HEK293 (cell line): ENCODE measurements around the gene GRHL3.
A peak's percentile ranks its signal among the peaks of the same experiment; 100 is the strongest.

Experiments
- BCL11B ChIP-seq: fragments of 450-650 bp; formaldehyde crosslinking; IDR thresholded peaks from 2 replicates; pipeline ENCODE4 v1.5.1; 2016; ENCODE audit warnings: low read depth, missing biosample characterization, missing genetic modification characterization
- HOXC10 ChIP-seq: sonication (generic); formaldehyde crosslinking; IDR thresholded peaks from 2 replicates; pipeline ENCODE4 v1.8.1; 2023; ENCODE audit warnings: mild to moderate bottlenecking, missing genetic modification reagents
- PRDM1 ChIP-seq: fragments of 450-650 bp; formaldehyde crosslinking; IDR thresholded peaks from 2 replicates; pipeline ENCODE4; 2016; ENCODE audit warnings: missing biosample characterization, missing genetic modification characterization
- ZBTB8A ChIP-seq: fragments of 450-650 bp; formaldehyde crosslinking; IDR thresholded peaks from 2 replicates; pipeline ENCODE4 v1.5.1; 2016; ENCODE audit warnings: missing biosample characterization, missing genetic modification characterization
- ZNF10 ChIP-seq: fragments of 450-650 bp; formaldehyde crosslinking; IDR thresholded peaks from 2 replicates; pipeline ENCODE4 v1.5.1; 2017; ENCODE audit warnings: missing biosample characterization, missing genetic modification characterization
- ZNF19 ChIP-seq: fragments of 450-650 bp; formaldehyde crosslinking; IDR thresholded peaks from 2 replicates; pipeline ENCODE4; 2016; ENCODE audit warnings: missing biosample characterization, missing genetic modification characterization, low read depth
- ZNF2 ChIP-seq: fragments of 450-650 bp; formaldehyde crosslinking; IDR thresholded peaks from 2 replicates; pipeline ENCODE4 v1.5.1; 2016; ENCODE audit warnings: missing biosample characterization, missing genetic modification characterization
- ZNF747 ChIP-seq: fragments of 450-650 bp; formaldehyde crosslinking; IDR thresholded peaks from 2 replicates; pipeline ENCODE4 v1.5.1; 2016; ENCODE audit warnings: missing biosample characterization, missing genetic modification characterization
- ZNF76 ChIP-seq: fragments of 450-650 bp; formaldehyde crosslinking; IDR thresholded peaks from 2 replicates; pipeline ENCODE4; 2016; ENCODE audit warnings: low read depth, missing biosample characterization, missing genetic modification characterization, borderline replicate concordance
- ZNF792 ChIP-seq: fragments of 450-650 bp; formaldehyde crosslinking; IDR thresholded peaks from 2 replicates; pipeline ENCODE4 v1.5.1; 2016; ENCODE audit warnings: missing biosample characterization, missing genetic modification characterization
- ZNF830 ChIP-seq: fragments of 450-650 bp; IDR thresholded peaks from 2 replicates; pipeline ENCODE4 v1.5.0; 2018; ENCODE audit warnings: missing biosample characterization, missing genetic modification characterization, low read depth, mild to moderate bottlenecking, moderate library complexity
- TF ChIP-seq, protein P1 (sequence below): fragments of 450-650 bp; formaldehyde crosslinking; conservative IDR thresholded peaks from 2 replicates; pipeline ENCODE4 v1.5.1; 2016; ENCODE audit warnings: low read depth, missing biosample characterization, missing genetic modification characterization
- TF ChIP-seq, protein P2 (sequence below): fragments of 450-650 bp; formaldehyde crosslinking; IDR thresholded peaks from 2 replicates; pipeline ENCODE4 v1.5.1; 2016; ENCODE audit warnings: missing biosample characterization, missing genetic modification characterization
- TF ChIP-seq, protein P3 (sequence below): fragments of 450-650 bp; IDR thresholded peaks from 2 replicates; pipeline ENCODE4 v1.5.1; 2018; ENCODE audit warnings: missing biosample characterization, mild to moderate bottlenecking, missing genetic modification characterization

DNA sequence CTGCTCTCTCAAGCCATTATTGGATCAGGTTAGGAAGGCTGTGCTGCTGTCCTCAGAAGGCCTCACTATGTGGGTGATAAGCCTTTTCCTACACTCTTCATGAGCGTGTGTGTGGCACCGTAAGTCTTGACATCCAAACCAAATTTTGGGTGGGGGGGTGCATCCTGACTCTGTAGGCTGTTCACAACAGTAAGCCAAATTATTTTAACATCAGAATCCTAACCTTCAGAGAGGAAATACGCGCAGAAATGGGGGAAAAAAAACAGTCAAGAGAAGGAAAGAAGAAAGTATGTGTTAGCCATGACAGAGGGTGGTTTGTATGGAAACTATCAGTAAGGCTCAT, 73.4 kb downstream of the GRHL3 start:
- TF ChIP-seq ZNF19 (no peak), ZNF747 (tag by site-specific recombination) (no peak), ZNF76 (tag by site-specific recombination) (no peak), PRDM1 (no peak), HOXC10 (CRISPR knock-in tag) (no peak), ZBTB8A (tag by site-specific recombination) (no peak), ZNF2 (0 out of 2 replicates have a peak, but pooled peaks have one; percentile 14), BCL11B (tag by site-specific recombination) (no peak), ZNF10 (tag by site-specific recombination) (no peak), ZNF792 (tag by site-specific recombination) (no peak), ZNF830 (no peak)
- TF ChIP-seq, protein P1, sequence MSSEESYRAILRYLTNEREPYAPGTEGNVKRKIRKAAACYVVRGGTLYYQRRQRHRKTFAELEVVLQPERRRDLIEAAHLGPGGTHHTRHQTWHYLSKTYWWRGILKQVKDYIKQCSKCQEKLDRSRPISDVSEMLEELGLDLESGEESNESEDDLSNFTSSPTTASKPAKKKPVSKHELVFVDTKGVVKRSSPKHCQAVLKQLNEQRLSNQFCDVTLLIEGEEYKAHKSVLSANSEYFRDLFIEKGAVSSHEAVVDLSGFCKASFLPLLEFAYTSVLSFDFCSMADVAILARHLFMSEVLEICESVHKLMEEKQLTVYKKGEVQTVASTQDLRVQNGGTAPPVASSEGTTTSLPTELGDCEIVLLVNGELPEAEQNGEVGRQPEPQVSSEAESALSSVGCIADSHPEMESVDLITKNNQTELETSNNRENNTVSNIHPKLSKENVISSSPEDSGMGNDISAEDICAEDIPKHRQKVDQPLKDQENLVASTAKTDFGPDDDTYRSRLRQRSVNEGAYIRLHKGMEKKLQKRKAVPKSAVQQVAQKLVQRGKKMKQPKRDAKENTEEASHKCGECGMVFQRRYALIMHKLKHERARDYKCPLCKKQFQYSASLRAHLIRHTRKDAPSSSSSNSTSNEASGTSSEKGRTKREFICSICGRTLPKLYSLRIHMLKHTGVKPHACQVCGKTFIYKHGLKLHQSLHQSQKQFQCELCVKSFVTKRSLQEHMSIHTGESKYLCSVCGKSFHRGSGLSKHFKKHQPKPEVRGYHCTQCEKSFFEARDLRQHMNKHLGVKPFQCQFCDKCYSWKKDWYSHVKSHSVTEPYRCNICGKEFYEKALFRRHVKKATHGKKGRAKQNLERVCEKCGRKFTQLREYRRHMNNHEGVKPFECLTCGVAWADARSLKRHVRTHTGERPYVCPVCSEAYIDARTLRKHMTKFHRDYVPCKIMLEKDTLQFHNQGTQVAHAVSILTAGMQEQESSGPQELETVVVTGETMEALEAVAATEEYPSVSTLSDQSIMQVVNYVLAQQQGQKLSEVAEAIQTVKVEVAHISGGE (tag by site-specific recombination): no peak
- TF ChIP-seq, protein P2, sequence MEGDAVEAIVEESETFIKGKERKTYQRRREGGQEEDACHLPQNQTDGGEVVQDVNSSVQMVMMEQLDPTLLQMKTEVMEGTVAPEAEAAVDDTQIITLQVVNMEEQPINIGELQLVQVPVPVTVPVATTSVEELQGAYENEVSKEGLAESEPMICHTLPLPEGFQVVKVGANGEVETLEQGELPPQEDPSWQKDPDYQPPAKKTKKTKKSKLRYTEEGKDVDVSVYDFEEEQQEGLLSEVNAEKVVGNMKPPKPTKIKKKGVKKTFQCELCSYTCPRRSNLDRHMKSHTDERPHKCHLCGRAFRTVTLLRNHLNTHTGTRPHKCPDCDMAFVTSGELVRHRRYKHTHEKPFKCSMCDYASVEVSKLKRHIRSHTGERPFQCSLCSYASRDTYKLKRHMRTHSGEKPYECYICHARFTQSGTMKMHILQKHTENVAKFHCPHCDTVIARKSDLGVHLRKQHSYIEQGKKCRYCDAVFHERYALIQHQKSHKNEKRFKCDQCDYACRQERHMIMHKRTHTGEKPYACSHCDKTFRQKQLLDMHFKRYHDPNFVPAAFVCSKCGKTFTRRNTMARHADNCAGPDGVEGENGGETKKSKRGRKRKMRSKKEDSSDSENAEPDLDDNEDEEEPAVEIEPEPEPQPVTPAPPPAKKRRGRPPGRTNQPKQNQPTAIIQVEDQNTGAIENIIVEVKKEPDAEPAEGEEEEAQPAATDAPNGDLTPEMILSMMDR (tag by site-specific recombination): no peak
- TF ChIP-seq, protein P3, sequence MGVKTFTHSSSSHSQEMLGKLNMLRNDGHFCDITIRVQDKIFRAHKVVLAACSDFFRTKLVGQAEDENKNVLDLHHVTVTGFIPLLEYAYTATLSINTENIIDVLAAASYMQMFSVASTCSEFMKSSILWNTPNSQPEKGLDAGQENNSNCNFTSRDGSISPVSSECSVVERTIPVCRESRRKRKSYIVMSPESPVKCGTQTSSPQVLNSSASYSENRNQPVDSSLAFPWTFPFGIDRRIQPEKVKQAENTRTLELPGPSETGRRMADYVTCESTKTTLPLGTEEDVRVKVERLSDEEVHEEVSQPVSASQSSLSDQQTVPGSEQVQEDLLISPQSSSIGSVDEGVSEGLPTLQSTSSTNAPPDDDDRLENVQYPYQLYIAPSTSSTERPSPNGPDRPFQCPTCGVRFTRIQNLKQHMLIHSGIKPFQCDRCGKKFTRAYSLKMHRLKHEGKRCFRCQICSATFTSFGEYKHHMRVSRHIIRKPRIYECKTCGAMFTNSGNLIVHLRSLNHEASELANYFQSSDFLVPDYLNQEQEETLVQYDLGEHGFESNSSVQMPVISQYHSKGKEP (tag by site-specific recombination): no peak
